ENCODE data around the gene CD300H.

The CD300H gene

GRCh38 chr17:74541176-74542111, 25.9 kb downstream of the CD300H start:
- Histone ChIP-seq H3K27ac (ENCODE audit: extremely low read depth, low read depth, low read length) (no peak overlapping the region), H3K4me1 (ENCODE audit: control insufficient read depth, insufficient read depth, low read length) (no peaks in the 10 kb centered on the region), H3K9me3 (ENCODE audit: control insufficient read depth, insufficient read depth, low read depth, low read length) (no peaks in the 10 kb centered on the region), H3K4me3 (ENCODE audit: low read depth, low read length) (no peak overlapping the region), H3K36me3 (ENCODE audit: control insufficient read depth in 2 of 2, insufficient read depth in 1 of 2, low read length in 2 of 2) (no peaks in the 10 kb centered on the region)
- no peak for TF ChIP-seq BCL6B (tag by site-specific recombination; IDR thresholded peaks at IDR 0.05)
- ChIA-PET CTCF (interaction anchor here (1.2 to 1.5 kb wide), 2 partner anchors 9 to 25 kb away, joined by 3 to 4 read pairs; no protein-coding TSS in a partner anchor), POLR2A (no interaction called here)

DNA sequence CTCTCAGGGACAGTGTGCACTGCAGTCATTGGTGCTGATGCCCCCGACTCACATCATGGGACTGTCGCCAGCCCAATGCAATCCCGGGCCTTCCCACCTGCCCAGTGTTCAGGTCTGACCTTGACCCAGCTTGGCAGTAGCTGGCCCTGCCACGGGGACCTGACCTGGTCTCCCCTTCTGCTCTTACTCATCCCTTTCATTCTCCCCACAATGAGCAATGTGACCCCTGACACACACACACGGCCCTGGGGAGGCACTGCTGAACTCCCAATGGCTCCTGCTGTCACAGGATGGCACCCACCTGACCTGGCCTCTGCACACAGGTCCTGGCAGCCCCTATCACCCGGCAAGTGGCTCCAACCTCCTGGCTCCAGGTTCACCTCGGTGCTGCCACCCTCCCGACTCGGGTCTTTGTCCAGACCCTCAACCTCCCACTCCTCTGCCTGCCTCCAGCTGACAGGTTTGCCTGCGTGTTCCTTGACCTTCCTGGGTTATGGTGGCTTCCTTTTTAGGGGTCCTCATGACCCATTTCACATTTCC, 28.0 kb downstream of the CD300H start:
- TF ChIP-seq ZBTB10 (tag by site-specific recombination; IDR thresholded peaks at IDR 0.05): no peak
- no peak for TF ChIP-seq RBAK (tag by site-specific recombination; IDR thresholded peaks at IDR 0.05)
- no peak for TF ChIP-seq ZNF426 (tag by site-specific recombination; IDR thresholded peaks at IDR 0.05)
- no peak for TF ChIP-seq ZNF114 (tag by site-specific recombination; IDR thresholded peaks at IDR 0.05)
- no peak for TF ChIP-seq ZNF16 (tag by site-specific recombination; IDR thresholded peaks at IDR 0.05; ENCODE audit: low read depth)
- TF ChIP-seq BCL11B (tag by site-specific recombination; IDR thresholded peaks at IDR 0.05; ENCODE audit: low read depth): no peak
- no peak for TF ChIP-seq MZF1 (tag by site-specific recombination; IDR thresholded peaks at IDR 0.05; ENCODE audit: borderline replicate concordance)
- TF ChIP-seq KLF16 (tag by site-specific recombination; IDR thresholded peaks at IDR 0.05): no peak
- TF ChIP-seq ZNF529 (tag by site-specific recombination; IDR thresholded peaks at IDR 0.05; ENCODE audit: insufficient replicate concordance): no peak
- TF ChIP-seq ZNF747 (tag by site-specific recombination; IDR thresholded peaks at IDR 0.05): no peak
- TF ChIP-seq ZFP69B (tag by site-specific recombination; IDR thresholded peaks at IDR 0.05): no peak
- Histone ChIP-seq H3K36me3 (ENCODE audit: control insufficient read depth in 2 of 2, insufficient read depth in 1 of 2, low read length in 2 of 2) (no peaks in the 10 kb centered on the region), H3K27ac (ENCODE audit: extremely low read depth, low read depth, low read length) (no peak overlapping the region), H3K4me1 (ENCODE audit: control insufficient read depth, insufficient read depth, low read length) (no peaks in the 10 kb centered on the region), H3K9me3 (ENCODE audit: control insufficient read depth, insufficient read depth, low read depth, low read length) (no peaks in the 10 kb centered on the region), H3K4me3 (ENCODE audit: low read depth, low read length) (no peak overlapping the region)
- ChIA-PET POLR2A (no interaction called here), CTCF (interaction anchor here (1.2 kb wide), 1 partner anchor 12 kb away, joined by 3 read pairs; no protein-coding TSS in a partner anchor)

DNA sequence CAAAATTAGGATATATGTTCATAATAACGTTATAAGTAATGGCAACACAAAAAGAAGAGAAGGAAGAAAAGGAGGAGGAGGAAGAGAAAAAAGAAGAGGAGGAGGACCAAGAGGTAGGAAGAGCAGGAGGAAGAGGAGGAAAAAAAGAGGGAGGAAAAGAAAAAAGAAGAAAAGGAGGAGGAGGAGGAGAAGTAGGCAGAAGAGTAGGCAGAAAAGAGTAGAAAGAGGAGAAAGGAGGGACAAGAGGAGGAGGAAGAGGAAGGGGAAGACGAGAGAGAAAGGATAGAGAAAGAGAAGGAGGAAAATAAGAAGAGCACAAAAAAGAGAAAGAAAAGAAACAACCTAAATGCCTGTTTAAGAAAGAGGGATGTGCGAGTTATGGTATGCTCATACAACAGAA, 30.4 kb downstream of the CD300H start:
- Histone ChIP-seq H3K9me3 (ENCODE audit: control insufficient read depth, insufficient read depth, low read depth, low read length) (no peaks in the 10 kb centered on the region), H3K4me3 (ENCODE audit: low read depth, low read length) (no peak overlapping the region), H3K4me1 (ENCODE audit: control insufficient read depth, insufficient read depth, low read length) (no peaks in the 10 kb centered on the region), H3K36me3 (ENCODE audit: control insufficient read depth in 2 of 2, insufficient read depth in 1 of 2, low read length in 2 of 2) (no peaks in the 10 kb centered on the region), H3K27ac (ENCODE audit: extremely low read depth, low read depth, low read length) (no peak overlapping the region)
- ChIA-PET CTCF (interaction anchor here (0.6 to 1.1 kb wide), 2 partner anchors 27 to 158 kb away, joined by 3 read pairs; no protein-coding TSS in a partner anchor), POLR2A (no interaction called here)
- TF ChIP-seq BCL11B (tag by site-specific recombination; IDR thresholded peaks at IDR 0.05; ENCODE audit: low read depth): no peak
- no peak for TF ChIP-seq YY1 (tag by site-specific recombination; IDR thresholded peaks at IDR 0.05)
- TF ChIP-seq EGR2 (tag by site-specific recombination; IDR thresholded peaks at IDR 0.05; ENCODE audit: low read depth): peak; percentile 85; the same call in 1 of the 2 replicates
- TF ChIP-seq ZNF132 (tag by site-specific recombination; IDR thresholded peaks at IDR 0.05; ENCODE audit: borderline replicate concordance): no peak
- no peak for TF ChIP-seq ZNF629 (tag by site-specific recombination; IDR thresholded peaks at IDR 0.05)
- no peak for TF ChIP-seq ZSCAN23 (tag by site-specific recombination; IDR thresholded peaks at IDR 0.05)
- no peak for TF ChIP-seq ZNF677 (tag by site-specific recombination; IDR thresholded peaks at IDR 0.05)
- no peak for TF ChIP-seq ZNF16 (tag by site-specific recombination; IDR thresholded peaks at IDR 0.05; ENCODE audit: low read depth)
- no peak for TF ChIP-seq ZNF660 (tag by site-specific recombination; IDR thresholded peaks at IDR 0.05)
- no peak for TF ChIP-seq RBAK (tag by site-specific recombination; IDR thresholded peaks at IDR 0.05)
- no peak for TF ChIP-seq ZNF433 (tag by site-specific recombination; IDR thresholded peaks at IDR 0.05; ENCODE audit: low read depth)
- TF ChIP-seq ZFHX2 (tag by site-specific recombination; conservative IDR thresholded peaks at IDR 0.05): 0 out of 2 replicates have a peak, but pooled peaks have one; percentile 6
- TF ChIP-seq ZBTB7A (tag by site-specific recombination; IDR thresholded peaks at IDR 0.05; ENCODE audit: low read depth): no peak
- TF ChIP-seq ZNF558 (tag by site-specific recombination; IDR thresholded peaks at IDR 0.05): no peak
- peak; percentile 60 for TF ChIP-seq ZNF366 (tag by site-specific recombination; conservative IDR thresholded peaks at IDR 0.05)
- TF ChIP-seq ZFP3 (tag by site-specific recombination; IDR thresholded peaks at IDR 0.05; ENCODE audit: low read depth): no peak
